OCI-LY1 (cell line): Measurements from ENCODE around the gene AJM1.

Experiments
- H2AFZ ChIP-seq: fragments of 200-600 bp; sonication (generic), shearing (Covaris generic); 2 replicates; pipeline ENCODE4 v1.6.0; 2014; ENCODE audit warnings: antibody characterized with exemption, mild to moderate bottlenecking, low read length
- H3F3A ChIP-seq: fragments of 200-600 bp; sonication (generic), shearing (Covaris generic); 2 replicates; pipeline ENCODE4 v1.6.0; 2014; ENCODE audit warnings: mild to moderate bottlenecking, antibody characterized with exemption, low read length, moderate library complexity; ENCODE audit not compliant: insufficient read depth
- H3K27ac ChIP-seq: fragments of 200-600 bp; sonication (generic); 2 replicates; pipeline ENCODE4 v1.5.1; 2014; ENCODE audit warnings: low read length, mixed run types, mild to moderate bottlenecking, low read depth; ENCODE audit not compliant: poor library complexity, severe bottlenecking
- H3K27me3 ChIP-seq: fragments of 200-600 bp; sonication (generic); 2 replicates; pipeline ENCODE4 v1.6.0; 2014; ENCODE audit warnings: antibody characterized with exemption, mild to moderate bottlenecking, low read length, moderate library complexity; ENCODE audit not compliant: insufficient read depth
- H3K36me3 ChIP-seq: fragments of 200-600 bp; sonication (generic); 2 replicates; pipeline ENCODE4 v1.6.1; 2014; ENCODE audit warnings: mild to moderate bottlenecking, antibody characterized with exemption, low read length, moderate library complexity, mixed read lengths; ENCODE audit not compliant: insufficient read depth
- H3K4me1 ChIP-seq: fragments of 200-600 bp; sonication (generic); 2 replicates; pipeline ENCODE4 v1.5.1; 2014; ENCODE audit warnings: mild to moderate bottlenecking, low read length, moderate library complexity; ENCODE audit not compliant: insufficient read depth, severe bottlenecking
- H3K4me2 ChIP-seq: fragments of 200-600 bp; sonication (generic), shearing (Covaris generic); 2 replicates; pipeline ENCODE4 v1.6.1; 2014; ENCODE audit warnings: low read length
- H3K4me3 ChIP-seq: fragments of 200-600 bp; sonication (generic); 2 replicates; pipeline ENCODE4 v1.5.1; 2014; ENCODE audit warnings: low read length, low read depth, mild to moderate bottlenecking, mixed read lengths; ENCODE audit not compliant: poor library complexity, severe bottlenecking
- H3K79me2 ChIP-seq: fragments of 200-600 bp; shearing (Covaris generic); 2 replicates; pipeline ENCODE4 v1.6.1; 2016; ENCODE audit warnings: mixed run types, low read length, mixed read lengths; ENCODE audit not compliant: insufficient read depth
- H3K9ac ChIP-seq: fragments of 200-600 bp; sonication (generic), shearing (Covaris generic); 2 replicates; pipeline ENCODE4 v1.6.1; 2014; ENCODE audit warnings: mild to moderate bottlenecking, low read length, mixed read lengths
- H3K9me2 ChIP-seq: fragments of 200-600 bp; sonication (generic), shearing (Covaris generic); 2 replicates; pipeline ENCODE4 v1.6.1; 2014; ENCODE audit warnings: low read depth, mild to moderate bottlenecking, low read length, mixed read lengths
- H3K9me3 ChIP-seq: fragments of 200-600 bp; shearing (Covaris generic); 2 replicates; pipeline ENCODE4 v1.6.1; 2014; ENCODE audit warnings: low read length, mixed read lengths
- H4K20me1 ChIP-seq: fragments of 200-600 bp; sonication (generic), shearing (Covaris generic); 2 replicates; pipeline ENCODE4 v1.6.0; 2016; ENCODE audit warnings: mild to moderate bottlenecking, low read length; ENCODE audit not compliant: insufficient read depth
- CTCF ChIP-seq: fragments of 200-600 bp; sonication (generic), shearing (Covaris generic); IDR thresholded peaks from 2 replicates; pipeline ENCODE4 v1.5.1; 2017; ENCODE audit warnings: mild to moderate bottlenecking, antibody characterized with exemption, low read length, moderate library complexity, mixed read lengths
- EZH2 ChIP-seq: fragments of 200-600 bp; sonication (generic), shearing (Covaris generic); IDR thresholded peaks from 2 replicates; pipeline ENCODE4 v1.8.0; 2017; ENCODE audit warnings: borderline replicate concordance, mixed run types, mild to moderate bottlenecking, antibody characterized with exemption, low read length, moderate library complexity, mixed read lengths

Gene AJM1

GRCh38 chr9:136826188-136826541 lies 16.1 kb upstream of the AJM1 start:
- Histone ChIP-seq H3K9me2 (no peaks in the 10 kb centered on the region), H3K9ac (no peak overlapping the region), H3K27ac (no peak overlapping the region), H3K79me2 (no peaks in the 10 kb centered on the region), H3F3A (no peaks in the 10 kb centered on the region), H4K20me1 (no peaks in the 10 kb centered on the region), H3K4me2 (no peak overlapping the region), H2AFZ (no peak overlapping the region), H3K36me3 (peaks cover 75% of the 10 kb centered on the region), H3K9me3 (no peaks in the 10 kb centered on the region), H3K4me1 (no peaks in the 10 kb centered on the region), H3K27me3 (no peaks in the 10 kb centered on the region), H3K4me3 (no peak overlapping the region)
- TF ChIP-seq CTCF (no peak), EZH2 (no peak)

DNA sequence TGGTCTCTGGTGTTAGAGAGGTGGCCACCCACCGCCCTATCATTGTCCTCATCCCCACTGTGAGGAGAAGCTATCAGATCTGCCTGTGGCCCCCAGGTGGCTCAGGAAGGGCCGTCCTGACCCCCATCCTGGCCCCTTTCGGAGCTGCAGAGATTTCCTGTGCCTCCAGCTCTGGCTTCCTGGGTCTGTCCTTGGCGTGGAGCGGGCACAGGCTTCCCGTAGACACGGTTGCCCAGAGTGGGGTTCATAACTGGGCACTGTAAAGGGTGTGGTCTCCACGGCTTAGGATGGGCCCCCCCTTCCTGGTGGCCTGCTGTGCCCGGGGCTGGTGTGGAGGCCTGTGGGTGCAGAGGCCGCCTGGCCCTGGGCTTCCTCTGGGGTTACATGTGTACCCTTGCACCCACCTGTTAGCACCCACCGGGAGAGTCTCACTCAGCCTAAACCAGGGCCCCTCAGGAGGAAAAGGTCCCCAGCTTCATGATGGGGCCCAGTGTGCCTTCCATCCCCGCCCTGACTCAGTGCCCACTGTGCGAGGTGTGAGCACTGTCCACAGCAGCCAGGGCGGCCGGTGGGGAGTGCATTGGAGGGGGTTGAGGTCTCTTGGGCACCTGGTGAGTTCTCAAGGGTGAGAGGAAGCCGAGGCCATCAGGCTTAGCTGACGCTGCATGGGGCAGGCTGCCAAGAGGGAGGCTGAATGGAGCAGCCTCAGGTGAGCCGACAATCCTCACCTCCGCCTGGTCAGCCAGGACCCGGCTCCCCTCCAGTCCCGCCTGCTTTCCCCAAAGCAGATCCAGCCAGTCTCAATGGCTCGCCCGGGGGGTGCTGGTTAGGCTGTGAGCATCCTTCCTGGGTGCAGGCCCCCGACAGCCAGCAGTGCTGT lies 15.3 kb upstream of the AJM1 start:
- H3K27me3 ChIP-seq: no peaks in the 10 kb centered on the region
- H3K4me3 ChIP-seq: no peak overlapping the region
- no peaks in the 10 kb centered on the region for H3K79me2 ChIP-seq
- H3K4me2 ChIP-seq: no peak overlapping the region
- H3K4me1 ChIP-seq: no peaks in the 10 kb centered on the region
- peaks cover 82% of the 10 kb centered on the region for H3K36me3 ChIP-seq
- no peak overlapping the region for H2AFZ ChIP-seq
- H3K9ac ChIP-seq: no peak overlapping the region
- no peak for TF ChIP-seq CTCF
- no peak for TF ChIP-seq EZH2
- H3K9me3 ChIP-seq: no peaks in the 10 kb centered on the region
- H3K9me2 ChIP-seq: no peaks in the 10 kb centered on the region
- H3F3A ChIP-seq: no peaks in the 10 kb centered on the region
- no peak overlapping the region for H3K27ac ChIP-seq
- no peaks in the 10 kb centered on the region for H4K20me1 ChIP-seq

DNA sequence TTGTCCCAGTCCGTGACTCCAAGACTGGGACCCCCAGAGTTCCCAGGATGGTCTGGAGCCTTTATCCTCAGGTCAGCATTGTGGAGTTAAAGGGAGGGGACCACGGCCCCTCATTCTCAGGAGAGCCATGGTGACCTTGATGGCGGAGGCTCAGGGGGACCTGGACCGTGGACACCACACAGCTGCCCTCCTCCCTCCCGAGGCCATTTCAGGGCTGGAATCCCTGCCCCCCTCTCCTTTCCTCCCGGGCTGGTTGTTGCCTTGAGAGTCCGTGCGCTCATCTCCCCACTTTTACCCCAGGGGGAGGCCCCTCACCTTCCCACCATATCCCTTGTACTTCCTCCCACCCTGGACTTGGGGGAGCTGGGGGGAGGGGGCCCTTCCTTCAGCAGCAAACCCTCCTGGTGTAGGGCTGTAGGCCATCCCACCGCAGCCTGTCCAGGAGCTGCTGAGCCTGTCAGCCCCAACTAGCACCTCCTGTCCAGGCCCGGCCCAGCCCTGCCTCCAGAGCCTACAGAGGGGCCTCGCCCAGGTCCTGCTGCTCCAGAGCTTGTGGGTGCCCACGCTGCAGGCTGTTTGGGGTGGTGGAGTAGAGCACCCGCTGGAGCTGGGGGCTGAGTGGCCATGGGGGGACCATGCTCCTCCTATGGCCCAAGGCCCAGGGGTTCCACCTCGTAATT lies 14.3 kb upstream of the AJM1 start:
- no peak overlapping the region for H3K4me3 ChIP-seq
- H2AFZ ChIP-seq: no peak overlapping the region
- H3K9me3 ChIP-seq: no peaks in the 10 kb centered on the region
- no peaks in the 10 kb centered on the region for H3K4me1 ChIP-seq
- H3K79me2 ChIP-seq: no peaks in the 10 kb centered on the region
- H4K20me1 ChIP-seq: no peaks in the 10 kb centered on the region
- no peaks in the 10 kb centered on the region for H3F3A ChIP-seq
- no peak overlapping the region for H3K9ac ChIP-seq
- peaks cover 91% of the 10 kb centered on the region for H3K36me3 ChIP-seq
- no peak overlapping the region for H3K27ac ChIP-seq
- H3K4me2 ChIP-seq: no peak overlapping the region
- H3K9me2 ChIP-seq: no peaks in the 10 kb centered on the region
- no peaks in the 10 kb centered on the region for H3K27me3 ChIP-seq
- TF ChIP-seq CTCF (no peak), EZH2 (no peak)
